Stimulated activated CD4-positive, alpha-beta T cell treated with anti-CD3 and anti-CD28 coated beads, Interleukin-12 subunit alpha, Interleukin-12 subunit beta, amount 100 ng/mL, for 4 hours (primary cell): ENCODE data around the gene SIK3.
"Not testable (repeated sequence)": the region's sequence is repeated elsewhere in the genome, so short reads cannot be mapped to it uniquely, and the experiment has no call there.

ENCODE experiments used
- DNase-seq: peaks from one replicate; pipeline ENCODE4 v3.0.0-alpha.2; 2020

The SIK3 gene

DNA sequence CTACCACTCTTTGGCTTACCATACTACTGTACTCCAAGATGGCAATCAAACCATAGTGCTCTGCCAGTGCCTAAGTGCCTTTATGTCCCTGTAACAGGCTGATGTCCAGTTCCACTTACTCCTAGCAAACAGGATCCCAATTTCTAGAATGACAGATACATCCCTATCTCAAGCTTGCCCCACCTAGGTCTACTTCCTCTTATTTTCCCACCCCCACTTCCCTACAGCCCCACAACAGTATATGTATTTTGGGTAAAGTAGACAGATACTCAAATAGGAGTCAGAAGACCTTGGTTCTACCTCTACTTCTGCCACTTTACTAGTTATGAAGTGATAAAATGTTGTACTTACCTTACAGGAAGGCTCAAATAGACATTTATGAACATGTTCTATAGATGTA is 24.1 kb downstream of the SIK3 start:
- no peak for DNase-seq

DNA sequence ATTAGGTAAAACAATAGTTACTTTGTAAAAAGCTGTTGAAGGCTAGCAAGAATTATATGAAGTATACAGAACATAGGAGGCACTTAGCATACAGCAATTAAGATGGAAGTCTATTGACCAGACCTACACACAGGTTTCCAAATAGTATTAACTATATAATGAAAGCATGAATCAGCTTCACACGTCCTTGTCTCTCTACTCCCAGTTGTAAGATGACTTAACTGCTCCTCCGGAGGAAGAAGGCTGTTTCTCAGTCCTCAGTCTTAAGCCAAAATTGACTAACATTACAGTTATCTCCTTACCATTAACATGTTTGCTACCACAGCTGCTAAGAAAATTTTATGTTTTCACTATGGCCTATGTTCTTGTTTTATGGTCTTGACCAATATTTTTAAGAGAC is 24.7 kb downstream of the SIK3 start:
- DNase-seq, result no peak

DNA sequence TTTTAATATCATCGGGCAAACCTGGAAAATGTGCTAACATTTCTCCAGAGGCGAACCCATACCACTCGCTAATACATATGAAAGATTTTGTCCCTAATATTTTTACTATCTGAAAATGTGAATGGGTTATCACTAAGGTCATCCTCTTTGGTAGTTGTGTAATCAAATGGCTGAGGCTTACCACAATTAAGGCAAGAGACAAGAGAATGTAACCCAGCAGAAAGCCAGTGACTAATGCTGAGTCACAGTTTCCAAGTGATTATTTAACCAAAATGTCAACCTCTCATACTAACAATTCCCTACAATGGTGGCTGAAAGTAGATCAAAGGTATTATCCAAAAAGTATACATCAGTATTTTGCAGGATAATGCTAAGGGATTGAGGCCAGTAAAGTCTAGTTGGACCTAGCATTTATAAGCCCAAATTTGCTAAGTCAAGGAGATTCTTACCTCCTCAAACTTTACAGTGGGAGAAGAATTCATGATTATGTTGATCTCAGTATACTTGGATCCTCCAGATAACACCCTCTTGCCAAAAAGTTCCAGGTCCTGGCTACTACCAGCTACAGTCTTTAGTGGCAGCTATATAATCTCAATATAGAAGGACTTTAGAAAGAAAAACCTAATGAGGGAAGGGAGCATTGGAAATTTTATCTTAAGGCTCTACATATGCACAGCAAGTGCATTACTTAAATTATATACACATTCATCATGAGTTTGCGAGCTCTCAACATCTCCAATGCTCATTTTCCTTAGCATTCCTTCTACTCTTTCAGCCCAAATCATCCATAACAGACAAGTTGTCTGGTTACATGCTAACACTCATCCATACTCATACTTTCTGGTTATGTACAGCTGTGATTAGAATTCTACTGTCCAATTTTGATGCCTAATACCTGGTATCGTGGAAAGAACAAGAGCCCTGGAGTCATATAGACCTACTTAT is 25.4 kb downstream of the SIK3 start:
- no peak for DNase-seq

DNA sequence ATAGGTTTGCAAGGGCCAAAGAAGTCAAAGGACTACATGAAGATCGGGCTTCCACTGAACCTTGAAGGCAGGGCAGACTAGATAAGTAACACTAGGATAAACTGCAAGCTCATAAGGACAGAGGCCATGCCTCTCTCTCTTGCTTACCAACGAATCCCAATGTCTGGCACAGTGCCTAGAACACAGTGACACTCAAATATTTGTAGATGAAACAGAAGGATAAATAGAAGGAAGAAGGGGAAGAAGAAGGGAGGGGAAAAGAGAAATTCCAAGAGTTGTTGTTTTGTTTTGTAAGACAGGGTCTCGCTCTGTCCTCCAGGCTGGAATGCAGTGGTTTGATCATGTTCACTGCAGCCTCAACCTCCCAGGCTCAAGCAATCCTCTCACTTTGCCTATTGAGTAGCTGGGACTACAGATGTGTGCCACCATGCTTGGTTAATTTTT is 26.9 kb downstream of the SIK3 start:
- no peak for DNase-seq

DNA sequence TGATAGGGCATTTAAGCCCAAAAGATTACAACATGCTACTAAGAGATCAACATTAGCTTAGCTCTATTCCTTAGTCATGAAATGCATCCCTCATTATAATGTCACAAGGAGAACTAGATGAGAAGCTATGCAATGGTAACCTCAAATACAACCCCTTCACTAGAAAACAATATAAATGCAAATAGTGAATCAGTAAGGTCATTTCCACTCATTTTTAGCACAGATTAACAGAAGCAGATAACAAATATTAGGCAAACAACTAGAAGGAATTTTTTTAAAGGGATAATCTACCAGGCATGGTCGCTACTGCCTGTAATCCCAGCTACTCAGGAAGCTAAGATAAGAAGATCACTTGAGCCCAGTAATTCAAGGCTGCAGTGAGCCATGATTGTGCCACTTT is 28.2 kb downstream of the SIK3 start:
- DNase-seq, result no peak

DNA sequence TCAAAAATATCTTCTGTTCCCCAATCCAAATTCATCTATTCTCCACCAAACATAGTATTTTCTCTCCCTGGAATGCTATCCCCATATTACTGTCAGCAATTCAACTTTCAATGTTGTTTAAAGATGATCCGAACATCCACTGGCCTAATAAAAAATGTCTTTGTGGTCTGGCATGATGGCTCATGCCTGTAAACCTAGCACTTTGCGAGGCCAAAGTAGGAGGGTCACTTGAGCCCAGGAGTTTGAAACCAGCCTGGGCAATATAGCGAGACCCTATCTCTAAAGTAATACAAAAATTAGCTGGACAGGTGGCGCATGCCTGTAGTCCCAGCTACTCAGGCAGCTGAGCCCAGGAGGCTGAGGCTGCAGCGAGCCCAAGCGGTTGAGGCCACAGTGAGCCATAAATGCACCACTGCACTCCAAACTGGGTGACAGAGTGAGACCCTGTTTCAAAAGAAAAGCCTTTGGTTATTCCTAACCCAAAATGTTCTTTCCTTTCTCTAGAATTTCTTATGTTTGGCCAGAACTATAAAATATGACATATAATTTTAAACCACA is 29.8 kb downstream of the SIK3 start:
- no peak for DNase-seq

DNA sequence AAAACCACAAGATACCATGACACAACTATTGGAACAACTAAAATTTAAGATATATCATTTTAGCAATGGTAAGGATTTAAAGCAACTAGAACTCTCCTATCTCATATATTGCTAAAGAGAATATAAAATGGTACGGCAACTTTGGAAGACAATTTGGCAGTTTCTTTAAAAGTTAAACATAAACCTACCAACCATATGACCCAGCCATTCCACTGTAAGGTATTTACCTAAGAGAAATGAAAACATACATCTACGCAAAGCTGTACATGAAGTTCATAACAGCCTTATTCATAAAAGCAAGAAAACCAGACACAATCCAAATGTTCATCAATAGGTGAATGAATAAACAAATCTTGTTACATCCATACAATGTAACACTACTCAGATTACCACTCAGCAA is 31.3 kb downstream of the SIK3 start:
- no peak for DNase-seq

DNA sequence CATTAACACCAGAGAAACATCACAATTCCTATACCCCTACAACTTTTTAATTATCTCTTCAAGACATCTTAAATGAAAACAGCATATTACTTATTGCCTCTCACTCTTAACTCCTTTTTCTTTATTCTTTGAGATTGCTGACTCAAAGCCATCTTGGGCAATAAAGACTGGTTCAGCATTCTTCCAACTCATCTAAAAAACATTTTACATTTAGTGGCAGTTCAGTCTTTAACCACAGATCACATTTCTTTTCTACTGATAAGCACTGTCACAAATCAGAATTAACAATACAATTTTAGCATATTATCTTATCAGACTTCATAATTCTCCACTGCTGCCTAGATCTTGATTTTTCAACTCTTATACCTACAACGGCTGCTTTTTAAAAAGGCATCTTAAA is 34.0 kb downstream of the SIK3 start:
- DNase-seq, result no peak

DNA sequence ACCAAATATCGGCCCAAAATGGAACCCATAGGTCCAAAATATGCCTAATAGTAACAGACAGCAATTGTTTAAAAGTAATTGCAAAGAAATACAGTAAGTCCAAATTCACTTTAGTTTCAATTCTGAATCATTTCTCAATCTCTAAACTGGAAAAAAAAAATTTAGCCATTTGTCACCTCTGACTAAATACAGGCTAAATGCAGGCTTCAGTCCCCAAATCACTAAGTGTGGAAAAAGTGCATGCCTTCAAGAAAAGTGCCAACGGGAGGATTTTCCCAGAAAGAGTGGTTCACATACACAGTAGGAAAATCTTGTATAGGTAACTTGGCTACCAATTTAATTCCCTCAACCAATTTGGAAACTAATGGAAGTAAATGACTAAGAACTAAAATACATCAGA is 35.7 kb downstream of the SIK3 start:
- no peak for DNase-seq

DNA sequence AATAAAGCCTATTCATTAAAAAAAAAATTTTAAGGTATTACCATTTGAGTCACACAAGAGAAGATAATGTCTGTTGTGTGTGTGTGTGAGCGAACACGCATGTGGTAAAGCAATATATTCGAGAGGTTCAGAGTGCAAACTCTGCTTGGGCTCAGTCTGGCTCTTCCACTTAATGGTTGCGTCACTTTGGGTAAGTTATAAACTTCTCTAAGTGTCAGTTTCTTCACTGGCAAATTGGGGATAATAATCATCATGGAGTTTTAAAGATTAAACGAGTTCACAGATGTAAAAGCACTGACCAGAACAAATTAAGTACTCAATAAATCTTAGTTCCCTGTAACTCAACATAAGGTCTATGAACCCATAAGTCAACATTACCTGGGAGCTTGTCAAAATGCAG is 37.0 kb downstream of the SIK3 start:
- no peak for DNase-seq

DNA sequence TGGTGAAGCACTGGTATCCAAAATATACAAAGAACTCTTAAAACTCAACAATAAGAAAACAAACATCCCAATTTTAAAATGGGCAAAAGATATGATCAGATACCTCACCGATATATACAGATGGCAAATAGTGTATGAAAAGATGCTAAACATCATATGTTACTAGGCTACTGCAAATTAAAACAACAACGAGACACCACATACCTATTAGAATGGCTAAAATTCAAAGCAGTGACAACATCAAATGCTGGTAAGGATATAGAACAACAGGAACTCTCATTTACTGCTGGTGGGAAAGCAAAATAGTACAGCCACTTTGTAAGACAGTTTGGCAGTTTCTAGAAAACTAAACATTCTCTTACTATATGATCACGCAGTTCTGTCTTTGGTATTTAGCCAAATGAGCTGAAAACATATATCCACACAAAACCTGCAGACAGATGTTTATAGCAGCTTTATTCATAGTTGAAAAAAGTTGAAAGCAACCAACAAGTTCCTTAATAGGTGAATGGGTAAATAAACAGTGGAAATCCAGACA is 38.5 kb downstream of the SIK3 start:
- DNase-seq, result no peak

DNA sequence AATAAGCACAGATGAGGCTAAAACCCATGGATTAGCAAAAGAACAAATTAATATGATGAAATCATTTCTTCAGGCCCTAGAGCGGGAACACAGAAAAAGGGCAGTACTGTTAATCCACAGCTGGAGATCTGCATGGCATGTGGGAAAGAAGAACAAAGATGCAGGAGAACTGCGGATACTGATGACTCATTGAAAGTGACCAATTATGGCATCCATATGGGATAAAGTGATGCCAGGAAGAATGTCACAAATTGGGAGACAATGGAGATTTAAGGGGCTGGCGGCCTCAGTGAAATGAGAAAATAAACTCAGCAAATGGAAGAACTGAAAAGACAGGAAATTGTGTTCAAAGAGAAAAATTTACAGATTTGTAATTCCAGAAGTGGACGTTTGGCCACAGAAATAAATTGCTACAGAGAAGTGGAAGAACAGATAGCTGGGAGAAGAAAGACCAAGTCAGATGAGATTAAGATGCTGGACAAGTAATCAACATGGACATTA is 39.4 kb downstream of the SIK3 start:
- no peak for DNase-seq

DNA sequence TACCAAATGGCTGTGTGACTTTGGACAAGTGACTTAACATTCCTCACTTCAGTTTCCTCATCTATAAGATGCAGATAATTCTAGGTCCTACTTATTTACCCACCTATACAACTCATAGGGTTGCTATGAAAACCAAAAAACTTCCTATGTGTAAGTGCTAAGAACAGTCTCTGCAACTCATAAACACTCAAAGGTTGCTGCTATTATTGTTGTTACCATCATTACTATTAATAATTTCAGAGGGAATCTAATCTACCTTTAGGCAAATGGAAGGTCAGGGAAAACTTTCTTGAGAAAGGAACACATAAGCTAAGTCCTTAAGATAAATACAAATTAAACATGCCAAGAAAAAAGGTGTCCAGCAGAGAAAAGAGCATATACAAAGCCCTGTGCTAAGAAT is 40.5 kb downstream of the SIK3 start:
- DNase-seq, result no peak

DNA sequence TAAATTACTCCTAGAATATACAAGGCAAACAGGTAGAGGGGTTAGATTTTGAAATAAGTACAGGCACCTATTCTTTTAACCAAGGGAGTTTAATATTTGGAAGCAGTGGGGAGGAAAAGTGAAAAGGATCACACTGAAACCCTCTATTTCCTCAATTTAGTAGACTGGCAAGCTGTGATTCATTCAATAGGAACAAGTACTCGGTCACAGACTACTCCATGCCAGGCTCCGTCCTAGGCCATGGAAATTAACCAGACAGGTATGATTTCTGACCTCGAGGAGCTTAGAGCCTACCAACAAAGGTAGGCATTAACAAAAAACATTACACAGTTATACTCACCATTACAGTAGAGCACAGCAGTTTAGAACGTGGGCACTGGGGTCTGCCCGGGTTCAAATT is 40.9 kb downstream of the SIK3 start:
- no peak for DNase-seq

DNA sequence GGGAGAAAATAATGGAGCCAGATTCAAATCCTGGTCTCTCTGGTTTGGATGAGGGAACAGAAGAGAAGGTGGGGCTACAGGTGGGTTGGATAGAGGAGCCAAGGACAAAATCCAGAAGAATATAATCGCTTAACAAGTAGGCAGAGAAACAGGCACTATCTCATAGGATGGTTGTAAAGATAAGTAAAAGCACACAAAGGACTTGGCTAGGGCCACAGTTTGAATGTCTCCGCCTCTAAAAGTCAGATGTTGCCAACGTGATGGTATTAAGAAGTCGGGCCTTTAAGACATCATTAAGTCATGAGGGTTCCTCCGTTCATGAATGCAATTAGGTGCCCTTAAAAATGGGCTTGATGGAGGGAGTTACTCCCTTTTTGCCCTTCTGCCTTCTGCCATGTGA is 42.8 kb downstream of the SIK3 start:
- DNase-seq, result no peak

DNA sequence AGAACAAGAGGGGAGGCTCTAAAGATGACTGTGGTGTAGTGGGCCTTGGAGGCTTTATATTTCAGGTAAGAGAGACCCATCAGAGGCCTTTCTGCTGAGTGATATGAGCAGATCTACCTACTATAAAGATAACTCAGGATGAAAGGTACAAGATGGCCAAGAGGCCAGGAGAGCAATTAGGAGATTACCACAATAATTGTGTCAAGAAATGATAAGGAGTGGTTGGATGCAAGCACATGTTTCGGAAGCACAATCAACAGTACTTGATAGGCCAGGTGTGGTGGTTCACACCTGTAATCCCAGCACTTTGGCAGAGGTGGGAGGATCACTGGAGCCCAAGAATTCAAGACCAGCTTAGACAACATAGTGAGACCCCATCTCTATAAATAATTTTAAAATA is 43.8 kb downstream of the SIK3 start:
- DNase-seq, result no peak

DNA sequence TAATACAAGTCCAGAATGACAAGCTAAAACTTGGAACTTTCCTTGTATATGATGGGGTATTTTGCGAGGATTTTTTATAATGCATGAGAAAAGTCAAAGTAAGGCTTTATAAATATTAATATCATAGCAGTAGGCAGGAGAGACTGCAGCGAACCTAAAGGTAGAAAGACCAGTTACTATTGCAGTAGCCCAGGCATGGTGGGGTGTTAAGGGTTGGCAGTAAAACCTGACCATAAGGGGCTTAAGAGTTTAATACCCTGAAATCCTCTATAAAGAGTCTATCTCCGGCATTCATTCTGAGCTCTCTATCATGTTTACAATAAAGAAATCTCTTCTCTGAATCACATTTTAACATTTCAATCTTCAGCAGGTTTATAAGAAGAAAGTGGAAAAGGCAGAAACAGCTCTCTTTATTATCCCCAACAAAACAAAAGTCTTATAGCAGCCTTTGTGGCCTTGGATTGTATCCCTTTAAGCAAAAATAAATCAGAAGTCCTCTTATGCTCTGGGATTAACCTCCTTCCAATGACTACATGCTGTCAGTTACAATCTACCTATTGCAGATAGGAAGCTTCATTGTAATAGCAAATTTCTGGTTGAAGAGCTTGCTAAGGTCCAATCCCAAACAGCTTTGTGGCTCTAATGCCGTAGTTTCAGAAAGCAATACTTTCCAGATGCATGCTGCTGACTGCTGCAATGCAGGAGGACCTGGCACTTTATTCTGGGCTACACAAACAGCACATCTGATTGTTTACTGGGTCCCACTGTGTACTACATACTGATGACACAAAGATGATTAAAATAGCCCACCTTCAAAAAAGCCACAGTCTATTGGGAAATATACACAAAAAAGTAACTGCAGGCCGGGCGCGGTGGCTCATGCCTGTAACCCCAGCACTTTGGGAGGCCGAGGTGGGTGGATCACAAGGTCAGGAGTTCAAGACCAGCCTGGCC is 45.8 kb downstream of the SIK3 start:
- no peak for DNase-seq

DNA sequence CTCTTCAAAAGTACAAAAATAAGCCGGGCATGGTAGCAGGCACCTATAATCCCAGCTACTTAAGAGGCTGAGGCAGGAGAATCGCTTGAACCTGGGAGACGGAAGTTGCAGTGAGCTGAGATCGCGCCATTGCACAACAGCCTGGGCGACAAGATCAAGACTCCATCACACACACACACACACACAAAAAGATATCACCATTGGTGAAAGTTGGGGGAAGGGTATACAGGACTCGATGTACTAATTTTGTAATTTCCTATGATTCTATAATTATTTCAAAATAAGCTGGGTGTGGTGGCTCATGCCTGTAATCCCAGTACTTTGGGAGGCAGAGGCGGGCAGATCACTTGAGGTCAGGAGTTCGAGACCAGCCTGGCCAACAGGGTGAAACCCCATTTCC is 48.1 kb downstream of the SIK3 start:
- DNase-seq, result not testable (repeated sequence)

DNA sequence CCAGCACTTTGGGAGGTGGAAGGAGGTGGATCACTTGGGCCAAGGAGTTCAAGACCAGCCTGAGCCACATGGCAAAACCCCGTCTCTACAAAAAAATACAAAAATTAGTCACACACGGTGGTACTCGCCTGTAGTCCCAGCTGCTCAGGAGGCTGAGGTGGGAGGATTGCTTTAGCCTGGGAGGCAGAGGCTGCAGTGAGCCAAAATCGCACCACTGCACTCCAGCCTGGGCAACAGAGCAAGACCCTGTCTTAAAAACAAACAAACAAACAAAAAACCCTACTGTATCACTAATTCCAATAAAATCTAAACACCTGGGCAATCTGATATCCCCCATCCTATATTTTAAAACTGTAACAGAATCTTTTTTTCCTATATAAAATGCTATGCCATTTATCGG is 51.6 kb downstream of the SIK3 start:
- not testable (repeated sequence) for DNase-seq

DNA sequence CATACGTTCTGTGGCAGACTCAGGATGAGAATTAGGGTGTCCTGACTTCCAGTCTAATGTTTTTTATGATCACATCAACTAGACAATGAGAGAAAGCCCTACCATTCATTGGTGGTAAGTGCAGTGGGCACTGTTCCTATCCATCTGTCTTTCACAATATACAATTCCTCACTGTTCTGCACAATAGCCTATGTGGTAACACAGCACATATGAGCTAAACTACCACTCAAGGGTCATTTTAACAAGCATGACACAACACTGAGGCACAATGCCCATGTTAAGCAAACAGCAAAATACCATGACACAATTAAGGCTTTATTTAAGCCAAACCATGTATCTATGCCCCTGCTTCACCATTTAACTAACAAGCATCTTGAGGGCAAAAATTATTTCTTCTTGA is 52.3 kb downstream of the SIK3 start:
- DNase-seq, result no peak

DNA sequence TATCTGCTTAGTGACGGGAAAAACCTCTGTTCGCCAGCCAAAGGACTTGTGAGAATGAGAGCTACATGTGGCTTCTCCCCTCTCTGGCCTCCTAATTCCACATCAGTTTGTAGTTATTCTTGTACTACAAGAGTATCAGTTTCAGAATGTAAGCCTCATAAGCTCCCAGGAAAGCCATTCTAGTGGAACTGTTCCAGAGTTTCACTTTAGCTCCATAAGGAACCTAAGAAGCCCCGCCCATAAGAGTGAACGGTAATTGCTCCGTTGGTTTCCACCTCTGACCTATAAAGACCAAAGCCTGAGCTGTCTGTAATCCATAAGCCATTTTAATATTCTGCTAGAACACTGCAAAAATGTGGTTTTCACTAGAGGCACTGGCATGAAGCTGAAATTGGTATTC is 53.0 kb downstream of the SIK3 start:
- DNase-seq, result no peak

DNA sequence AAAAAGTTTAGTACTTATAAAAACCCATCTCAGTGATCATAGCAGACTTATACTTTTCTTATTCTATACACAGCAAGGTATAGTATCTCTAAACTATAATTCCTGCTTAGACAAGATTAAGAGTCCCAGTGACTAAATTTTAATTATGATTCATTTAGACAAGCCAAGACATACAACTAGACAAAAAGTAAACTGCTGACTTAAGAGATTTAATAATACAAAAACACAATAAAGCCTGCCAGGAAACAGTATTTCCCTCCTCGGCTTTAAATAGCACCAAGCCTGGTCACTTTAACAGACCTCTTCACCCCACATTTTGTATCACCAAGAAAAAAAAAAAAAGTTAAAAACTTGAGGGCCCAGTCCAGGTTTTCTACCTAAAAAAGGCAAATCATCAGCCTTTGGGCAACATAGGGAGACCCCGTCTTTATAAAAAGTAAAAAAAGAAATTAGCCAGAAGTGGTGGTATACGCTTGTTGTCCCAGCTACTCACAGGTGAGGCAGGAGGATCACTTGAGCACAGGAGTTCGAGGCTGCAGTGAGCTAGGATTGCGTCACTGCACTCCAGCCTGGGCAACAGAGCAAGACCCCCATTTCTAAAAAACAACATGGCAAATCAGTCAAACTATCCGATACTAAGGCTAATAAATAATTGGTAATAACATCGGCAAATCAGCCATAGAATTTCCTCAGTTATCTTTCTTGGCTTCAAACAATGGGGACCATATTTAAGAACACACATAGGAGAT is 53.8 kb downstream of the SIK3 start:
- DNase-seq, result no peak
